GM12873 (cell line): ENCODE measurements around the gene EIPR1.

Experiments
- TF ChIP-seq, protein P1 (sequence below): IDR thresholded peaks from 2 replicates; pipeline ENCODE4 v1.5.1; 2012; ENCODE audit warnings: low read depth, mild to moderate bottlenecking, moderate library complexity, low read length, control low read depth; ENCODE audit not compliant: insufficient read depth; ENCODE audit errors: missing control alignments

Gene EIPR1

DNA sequence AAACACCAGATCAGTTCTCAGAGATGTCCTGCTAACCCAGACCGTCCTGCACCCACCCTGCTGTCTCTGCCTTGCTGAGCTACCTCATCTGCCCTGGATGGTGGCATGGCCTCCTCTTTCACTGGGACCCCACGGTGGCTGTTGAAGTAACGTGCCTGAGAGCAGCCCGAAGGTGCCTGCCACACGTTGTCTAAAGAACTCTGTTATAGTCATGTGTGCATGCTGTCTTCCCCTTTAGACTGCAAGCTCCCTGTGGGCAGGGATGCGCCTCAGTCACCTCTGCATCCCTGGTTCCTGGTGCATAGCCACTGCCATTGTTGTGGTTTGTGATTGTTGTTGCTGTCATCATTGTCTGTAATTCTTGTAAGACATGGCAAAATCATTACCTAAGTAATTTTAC is 235.9 kb downstream of the EIPR1 start:
- TF ChIP-seq, protein P1, sequence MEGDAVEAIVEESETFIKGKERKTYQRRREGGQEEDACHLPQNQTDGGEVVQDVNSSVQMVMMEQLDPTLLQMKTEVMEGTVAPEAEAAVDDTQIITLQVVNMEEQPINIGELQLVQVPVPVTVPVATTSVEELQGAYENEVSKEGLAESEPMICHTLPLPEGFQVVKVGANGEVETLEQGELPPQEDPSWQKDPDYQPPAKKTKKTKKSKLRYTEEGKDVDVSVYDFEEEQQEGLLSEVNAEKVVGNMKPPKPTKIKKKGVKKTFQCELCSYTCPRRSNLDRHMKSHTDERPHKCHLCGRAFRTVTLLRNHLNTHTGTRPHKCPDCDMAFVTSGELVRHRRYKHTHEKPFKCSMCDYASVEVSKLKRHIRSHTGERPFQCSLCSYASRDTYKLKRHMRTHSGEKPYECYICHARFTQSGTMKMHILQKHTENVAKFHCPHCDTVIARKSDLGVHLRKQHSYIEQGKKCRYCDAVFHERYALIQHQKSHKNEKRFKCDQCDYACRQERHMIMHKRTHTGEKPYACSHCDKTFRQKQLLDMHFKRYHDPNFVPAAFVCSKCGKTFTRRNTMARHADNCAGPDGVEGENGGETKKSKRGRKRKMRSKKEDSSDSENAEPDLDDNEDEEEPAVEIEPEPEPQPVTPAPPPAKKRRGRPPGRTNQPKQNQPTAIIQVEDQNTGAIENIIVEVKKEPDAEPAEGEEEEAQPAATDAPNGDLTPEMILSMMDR: no peak

DNA sequence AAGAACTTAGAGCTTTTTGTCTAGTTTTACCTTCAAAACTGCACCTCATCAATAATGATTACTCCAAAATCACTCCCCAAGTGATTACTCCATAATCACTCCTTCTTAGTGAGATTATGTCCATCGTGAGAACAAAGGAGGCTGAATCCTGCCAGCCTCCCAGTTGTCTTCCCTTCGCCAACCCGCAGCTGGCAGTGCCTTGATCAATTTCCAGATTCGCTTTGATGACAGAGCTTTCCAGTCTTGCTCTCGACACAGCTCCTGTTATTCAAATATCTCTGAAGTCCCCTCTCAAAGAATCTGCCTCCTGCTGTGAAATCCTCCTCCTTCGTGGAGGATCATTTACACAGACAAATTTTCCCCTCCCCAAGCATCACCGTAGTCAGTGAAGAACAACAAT is 237.7 kb downstream of the EIPR1 start:
- TF ChIP-seq, protein P1: no peak
